Fibroblast of the aortic adventitia (primary cell): ENCODE results near the gene CFAP99. TPM values are rescaled to one million over a fixed set of nuclear protein-coding genes. Genes with fewer than 3 reads are reported as not detected.

ENCODE experiments used
- DNase-seq: peaks from one replicate; pipeline ENCODE4 v3.0.0-alpha.2; 2010; ENCODE audit warnings: low read depth
- H3K4me3 ChIP-seq: 2 replicates; pipeline ENCODE4 v1.5.1; 2011; ENCODE audit warnings: low read depth, mild to moderate bottlenecking, control low read depth, low read length, moderate library complexity
- CTCF ChIP-seq: IDR thresholded peaks from 2 replicates; pipeline ENCODE4 v1.5.1; 2011; ENCODE audit warnings: mild to moderate bottlenecking, low read length, control low read depth, inconsistent platforms; ENCODE audit not compliant: insufficient read depth
- total RNA-seq: library from RNA; depleted of rRNA; stranded (reverse); fragments of >200 nt; gene quantifications from 2 replicates; pipeline ENCODE4 v1.2.3, GENCODE V29; 2012; ENCODE audit warnings: low replicate concordance

The CFAP99 gene
- total RNA-seq, 1 donor: not detected

- DNase-seq: no peak
- no peak overlapping the region for H3K4me3 ChIP-seq
- no peak for TF ChIP-seq CTCF
Observed at GRCh38 chr4:2393353-2394270, 25.1 kb upstream of the CFAP99 start.

- TF ChIP-seq CTCF: no peak
- no peak for DNase-seq
- H3K4me3 ChIP-seq: no peak overlapping the region
Observed at GRCh38 chr4:2394528-2394927, 24.2 kb upstream of the CFAP99 start.

GRCh38 chr4:2395038-2395437 lies 23.7 kb upstream of the CFAP99 start:
- DNase-seq: peak; percentile 46
- TF ChIP-seq CTCF: no peak

GRCh38 chr4:2395584-2395983 lies 23.2 kb upstream of the CFAP99 start:
- DNase-seq: no peak
- no peak overlapping the region for H3K4me3 ChIP-seq
- no peak for TF ChIP-seq CTCF

More at GRCh38 chr4:2395038-2395437, 23.7 kb upstream of the CFAP99 start:
- H3K4me3 ChIP-seq: no peak overlapping the region

- DNase-seq: no peak
- H3K4me3 ChIP-seq: no peak overlapping the region
- TF ChIP-seq CTCF: no peak
Observed at GRCh38 chr4:2396781-2397368, 21.9 kb upstream of the CFAP99 start.

GRCh38 chr4:2397596-2398379 lies 21.0 kb upstream of the CFAP99 start:
- TF ChIP-seq CTCF: no peak
- no peak overlapping the region for H3K4me3 ChIP-seq
- no peak for DNase-seq
